Esophagus squamous epithelium (tissue), 5 donors: ENCODE measurements around the gene IFIT3. TPM values are rescaled to one million over a fixed set of nuclear protein-coding genes. Genes with fewer than 3 reads are reported as not detected.
A peak's percentile ranks its signal among the peaks of the same experiment; 100 is the strongest.

ENCODE experiments used
- DNase-seq: peaks from one replicate; lab custom pipeline; 2025; lab: John Stamatoyannopoulos, UW
- H3K27ac ChIP-seq, 4 donors: fragments of 200-600 bp; sonication (generic); one replicate each; pipeline ENCODE4 v1.5.1; 2016 to 2019; ENCODE audit warnings: mild to moderate bottlenecking in 1 of 4
- H3K27me3 ChIP-seq, 4 donors: fragments of 200-600 bp; sonication (generic); 1 replicate in 3 of 4; 2 replicates in 1 of 4; pipeline versions ENCODE4 v1.5.1 to v1.6.0; 2017 to 2021; ENCODE audit warnings: antibody characterized with exemption in 1 of 4
- H3K36me3 ChIP-seq, 3 donors: fragments of 200-600 bp; sonication (generic); one replicate each; pipeline ENCODE4 v1.5.1; 2016 to 2019
- H3K4me1 ChIP-seq, 3 donors: fragments of 200-600 bp; sonication (generic); one replicate each; pipeline ENCODE4 v1.5.1; 2017 to 2019
- H3K4me3 ChIP-seq, 4 donors: fragments of 200-600 bp; sonication (generic); 1 replicate in 3 of 4; 2 replicates in 1 of 4; pipeline ENCODE4 v1.5.1; 2016 to 2019; ENCODE audit warnings: mild to moderate bottlenecking in 2 of 4, moderate library complexity in 1 of 4
- H3K9me3 ChIP-seq, 3 donors: fragments of 200-600 bp; sonication (generic); one replicate each; pipeline ENCODE4 v1.5.1; 2016 to 2019
- POLR2A ChIP-seq, 4 donors: fragments of 450-650 bp; IDR thresholded peaks; one replicate each; pipeline ENCODE4 v1.6.1; 2017; ENCODE audit warnings: antibody characterized with exemption in 4 of 4, mild to moderate bottlenecking in 4 of 4, moderate library complexity in 3 of 4
- WGBS, 2 donors: methylation state at CpG; one replicate each; pipeline ENCODE4 v1.1.5; 2018; 5-methylcytosine and 5-hydroxymethylcytosine counted together
- intact Hi-C: fragments of 100-400 bp; cut with DNase I; formaldehyde crosslinking; loops from one replicate; pipeline ENCODE4 v1.15.0; 2022
- total RNA-seq, 4 donors: library from RNA; depleted of rRNA; stranded (reverse); fragments of >200 nt; gene quantifications; one replicate each; pipeline ENCODE4 v1.1.0, GENCODE V29; 2016
- TF ChIP-seq, protein P1 (sequence below), 6 experiments: fragments of 450-650 bp in 4 of 6; fragments of 200-600 bp in 2 of 6; sonication (generic) in 2 of 6; IDR thresholded peaks; one replicate each; pipeline ENCODE4 v1.5.1; 2016 to 2019; ENCODE audit warnings: antibody characterized with exemption in 6 of 6, mild to moderate bottlenecking in 4 of 6, moderate library complexity in 4 of 6
- donor health status: DM: yes; HTN: yes; CAD: no.

The IFIT3 gene
- total RNA-seq, 4 donors from 2014 or later, result 1.0 to 14.6 (median 4.2) TPM

DNA sequence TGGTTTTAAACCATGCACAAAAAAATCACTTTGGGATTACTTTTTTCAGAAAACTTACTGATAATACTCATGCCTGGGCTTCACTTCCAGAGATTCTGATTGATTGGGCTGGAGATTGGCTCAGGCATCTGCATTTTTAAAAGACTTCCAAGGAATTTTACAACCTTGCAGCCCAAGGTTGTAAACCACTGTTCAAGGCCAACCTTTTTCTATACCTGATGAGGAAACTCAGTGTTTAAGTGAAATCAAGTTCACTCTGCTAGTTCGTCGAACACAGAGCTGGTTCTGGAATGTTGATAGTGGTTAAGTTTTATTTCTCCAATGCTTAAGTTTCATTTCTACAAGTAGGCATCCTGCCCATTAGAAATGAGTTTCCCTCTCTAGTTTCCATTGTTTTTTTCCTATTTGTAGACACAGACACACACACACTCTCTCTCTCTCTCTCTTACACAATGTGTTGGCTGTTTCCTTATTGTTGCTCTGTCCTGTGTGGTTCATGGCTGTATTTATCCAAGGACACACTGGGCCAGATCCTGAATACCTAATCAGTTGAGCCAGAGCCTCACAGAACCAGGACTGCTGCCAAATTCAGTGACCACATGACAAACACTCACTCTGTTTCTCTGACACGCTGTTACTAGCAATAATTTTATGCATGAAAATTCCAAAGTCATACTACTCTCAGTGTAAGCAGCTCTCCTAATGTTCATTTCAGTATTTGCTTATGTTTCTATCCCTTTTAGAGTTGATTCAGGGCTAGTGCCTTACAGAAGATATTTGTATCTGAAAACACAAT is 46.3 kb downstream of the IFIT3 start:
- WGBS, 2 donors, result 20 to 34% methylated on average over 3 of the region's 3 CpGs
- intact Hi-C loops, result no loop called here
- Histone ChIP-seq H3K4me3 (no peak overlapping the region), H3K9me3 (no peaks in the 10 kb centered on the region), H3K27me3 (no peaks in the 10 kb centered on the region), H3K27ac (peak overlapping the region; percentile 65 to 89 (median 74)), H3K4me1 (peaks cover 0 to 27% (median 20%) of the 10 kb centered on the region in 3 donors), H3K36me3 (no peaks in the 10 kb centered on the region)
- peak; percentile 22 for DNase-seq
- no peak for TF ChIP-seq POLR2A (IDR thresholded peaks at IDR 0.05)
- TF ChIP-seq, protein P1, sequence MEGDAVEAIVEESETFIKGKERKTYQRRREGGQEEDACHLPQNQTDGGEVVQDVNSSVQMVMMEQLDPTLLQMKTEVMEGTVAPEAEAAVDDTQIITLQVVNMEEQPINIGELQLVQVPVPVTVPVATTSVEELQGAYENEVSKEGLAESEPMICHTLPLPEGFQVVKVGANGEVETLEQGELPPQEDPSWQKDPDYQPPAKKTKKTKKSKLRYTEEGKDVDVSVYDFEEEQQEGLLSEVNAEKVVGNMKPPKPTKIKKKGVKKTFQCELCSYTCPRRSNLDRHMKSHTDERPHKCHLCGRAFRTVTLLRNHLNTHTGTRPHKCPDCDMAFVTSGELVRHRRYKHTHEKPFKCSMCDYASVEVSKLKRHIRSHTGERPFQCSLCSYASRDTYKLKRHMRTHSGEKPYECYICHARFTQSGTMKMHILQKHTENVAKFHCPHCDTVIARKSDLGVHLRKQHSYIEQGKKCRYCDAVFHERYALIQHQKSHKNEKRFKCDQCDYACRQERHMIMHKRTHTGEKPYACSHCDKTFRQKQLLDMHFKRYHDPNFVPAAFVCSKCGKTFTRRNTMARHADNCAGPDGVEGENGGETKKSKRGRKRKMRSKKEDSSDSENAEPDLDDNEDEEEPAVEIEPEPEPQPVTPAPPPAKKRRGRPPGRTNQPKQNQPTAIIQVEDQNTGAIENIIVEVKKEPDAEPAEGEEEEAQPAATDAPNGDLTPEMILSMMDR (IDR thresholded peaks at IDR 0.05), result no peak

DNA sequence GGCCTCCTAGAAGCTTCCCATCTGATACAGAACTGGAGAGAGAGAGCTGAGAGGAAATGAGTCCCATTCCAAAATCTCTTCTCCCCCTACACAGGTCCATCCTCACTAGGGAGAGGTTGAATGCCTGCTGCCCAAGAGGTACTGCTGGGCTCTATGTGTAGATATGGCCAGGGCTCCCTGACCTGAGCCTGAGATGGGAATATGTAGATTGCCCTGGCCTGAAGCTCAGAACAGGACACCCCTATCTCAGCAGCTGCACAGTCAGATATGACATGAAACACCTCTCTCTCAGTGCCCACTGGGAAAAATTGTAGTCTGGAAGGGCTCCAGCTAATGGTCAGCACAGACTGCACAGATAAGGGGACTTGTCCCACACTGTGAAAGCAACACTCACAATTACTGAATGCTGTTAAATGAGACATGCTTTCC is 46.9 kb downstream of the IFIT3 start:
- H3K36me3 ChIP-seq, result no peaks in the 10 kb centered on the region
- intact Hi-C loops, result no loop called here
- H3K9me3 ChIP-seq, result no peaks in the 10 kb centered on the region
- H3K4me3 ChIP-seq, result no peak overlapping the region
- DNase-seq, result no peak
- H3K27me3 ChIP-seq, result no peaks in the 10 kb centered on the region
- peaks cover 0 to 22% (median 16%) of the 10 kb centered on the region in 3 donors for H3K4me1 ChIP-seq
- TF ChIP-seq, protein P1 (IDR thresholded peaks at IDR 0.05), result no peak
- TF ChIP-seq POLR2A (IDR thresholded peaks at IDR 0.05), result no peak
- peak overlapping the region; percentile 65 to 89 (median 74) for H3K27ac ChIP-seq

DNA sequence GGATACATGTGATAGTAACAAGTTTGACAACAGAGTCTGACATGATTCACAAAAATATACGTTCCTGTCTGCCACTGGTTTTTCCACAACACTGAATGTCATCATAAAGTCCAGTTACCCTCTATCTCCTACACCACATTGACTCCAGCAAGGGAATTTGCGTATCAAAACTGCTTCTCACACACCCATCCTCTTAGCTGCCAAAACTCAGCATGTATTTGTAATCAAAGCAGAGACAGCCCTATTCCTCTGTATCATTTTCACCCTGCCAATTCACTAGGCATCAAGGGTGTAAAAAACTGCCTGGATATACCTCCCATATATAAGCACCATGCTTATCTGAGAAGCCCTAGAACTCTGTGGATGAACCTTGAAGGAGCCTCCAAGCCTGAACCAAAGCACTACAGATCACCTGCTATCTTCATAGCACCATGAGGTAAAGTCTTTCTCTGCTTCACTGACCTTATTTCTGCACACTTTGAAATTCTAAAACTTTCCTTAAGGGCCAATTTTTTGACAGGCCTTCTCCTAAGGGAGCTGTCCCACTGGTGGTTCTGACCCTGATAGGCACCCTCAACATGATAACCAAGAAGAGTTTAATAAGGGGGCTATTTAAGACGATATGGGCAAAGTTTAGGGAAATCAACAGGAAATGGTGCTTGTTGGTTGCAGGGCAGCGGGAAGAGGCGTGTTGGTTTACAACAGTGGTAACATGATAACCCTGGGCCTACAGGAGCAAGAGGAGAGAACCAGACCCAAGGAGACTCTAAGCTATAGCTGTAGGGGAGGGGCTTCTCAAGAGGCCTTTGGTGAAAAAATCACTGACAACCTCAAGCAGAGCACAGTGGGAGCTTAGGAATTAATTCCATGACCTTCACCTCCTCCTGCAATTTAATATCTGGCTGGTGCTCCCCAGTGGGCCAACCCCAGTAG is 50.2 kb downstream of the IFIT3 start, which contains the start of gene IFIT1B:
TSS of gene IFIT1B (plus strand) at position 352 of the 933 bp plus-strand sequence. CDS start at position 432, 80 bp downstream.
- H3K36me3 ChIP-seq, result no peaks in the 10 kb centered on the region
- no peaks in the 10 kb centered on the region for H3K27me3 ChIP-seq
- H3K27ac ChIP-seq, result no peak within 1 kb of the TSS
- TF ChIP-seq, protein P1 (IDR thresholded peaks at IDR 0.05), result no peak
- no peak for TF ChIP-seq POLR2A (IDR thresholded peaks at IDR 0.05)
- intact Hi-C loops, result no loop called here
- no peak for DNase-seq
- 80 to 96% methylated on average over 4 to 5 of the region's 5 CpGs for whole genome bisulfite sequencing, 2 donors
- no peaks in the 10 kb centered on the region for H3K9me3 ChIP-seq
- peaks cover 0 to 28% (median 16%) of the 10 kb centered on the region in 3 donors for H3K4me1 ChIP-seq
- H3K4me3 ChIP-seq, result no peak within 1 kb of the TSS

- H3K4me1 ChIP-seq, result peaks cover 0 to 27% (median 8%) of the 10 kb centered on the region in 3 donors
- no peak overlapping the region for H3K4me3 ChIP-seq
- no peaks in the 10 kb centered on the region for H3K36me3 ChIP-seq
- no peak overlapping the region for H3K27ac ChIP-seq
- no peak for TF ChIP-seq POLR2A (IDR thresholded peaks at IDR 0.05)
- TF ChIP-seq, protein P1 (IDR thresholded peaks at IDR 0.05), result no peak
- DNase-seq, result no peak
- H3K27me3 ChIP-seq, result no peaks in the 10 kb centered on the region
- intact Hi-C loops, result no loop called here
- no peaks in the 10 kb centered on the region for H3K9me3 ChIP-seq
These were observed 51.3 kb downstream of the IFIT3 start for GRCh38 chr10:89379103-89379502.
